Activated T-cell treated with anti-CD3 and anti-CD28 coated beads, Interleukin-2, amount 50 U/mL, for 48 hours (primary cell): Measurements from ENCODE around the gene SLFNL1.

Source experiments
- DNase-seq, 2 experiments: peaks; one replicate each; pipeline ENCODE4 v3.0.0-alpha.2; 2020

SLFNL1 gene

GRCh38 chr1:40985875-40986274 is 35.6 kb downstream of the SLFNL1 start:
- DNase-seq = no peak

- no peak for DNase-seq
Measured at GRCh38 chr1:40985161-40985560, 36.4 kb downstream of the SLFNL1 start.

- DNase-seq = no peak
Measured at GRCh38 chr1:40984531-40984930, 37.0 kb downstream of the SLFNL1 start.

GRCh38 chr1:40984066-40984465 is 37.5 kb downstream of the SLFNL1 start:
- no peak for DNase-seq

- DNase-seq = no peak
Measured at GRCh38 chr1:40983286-40983685, 38.2 kb downstream of the SLFNL1 start.

GRCh38 chr1:40982721-40983120 is 38.8 kb downstream of the SLFNL1 start:
- no peak for DNase-seq

- no peak for DNase-seq
Measured at GRCh38 chr1:40981691-40982448, 39.7 kb downstream of the SLFNL1 start.

GRCh38 chr1:40980453-40981121 is 40.9 kb downstream of the SLFNL1 start:
- DNase-seq = peak; percentile 68 to 74

GRCh38 chr1:40980068-40980452 is 41.5 kb downstream of the SLFNL1 start:
- no peak for DNase-seq

- peak; percentile 97 to 98 for DNase-seq
Measured at GRCh38 chr1:40979241-40980067, 42.1 kb downstream of the SLFNL1 start, which contains the start of gene CTPS1. TSS of gene CTPS1 (plus strand) at chr1:40979696. CDS start at chr1:40983291, 3,595 bp downstream.

GRCh38 chr1:40978886-40979240 is 42.7 kb downstream of the SLFNL1 start:
- peak in 1 of 2 experiments; percentile 25 for DNase-seq

- DNase-seq = no peak
Measured at GRCh38 chr1:40977716-40978115, 43.8 kb downstream of the SLFNL1 start.

GRCh38 chr1:40976952-40977690 is 44.4 kb downstream of the SLFNL1 start:
- no peak for DNase-seq

- DNase-seq = no peak
Measured at GRCh38 chr1:40974945-40975344, 46.6 kb downstream of the SLFNL1 start.

GRCh38 chr1:40973912-40974311 is 47.6 kb downstream of the SLFNL1 start:
- no peak for DNase-seq

GRCh38 chr1:40971966-40972365 is 49.6 kb downstream of the SLFNL1 start:
- DNase-seq = no peak

- no peak for DNase-seq
Measured at GRCh38 chr1:40969445-40969844, 52.1 kb downstream of the SLFNL1 start.

GRCh38 chr1:40966417-40966816 is 55.1 kb downstream of the SLFNL1 start:
- DNase-seq = no peak
